Renal pelvis (tissue), 4 donors: ENCODE measurements around the gene ABCC9. TPM values are rescaled to one million over a fixed set of nuclear protein-coding genes. Genes with fewer than 3 reads are reported as not detected.
A peak's percentile ranks its signal among the peaks of the same experiment; 100 is the strongest.
"Not testable (repeated sequence)": the region's sequence is repeated elsewhere in the genome, so short reads cannot be mapped to it uniquely, and the experiment has no call there.

Experiments used
- DNase-seq: peaks from one replicate; pipeline ENCODE4 v3.0.0-alpha.2; 2013
- polyA plus RNA-seq, 3 donors: library from polyadenylated mRNA; unstranded; fragments of 120-200 nt; gene quantifications; one replicate each; pipeline ENCODE4 v1.2.1, GENCODE V29; 2013; ENCODE audit not compliant: insufficient read length in 3 of 3

The ABCC9 gene
- polyA plus RNA-seq, 3 donors, result 23.4 to 27.5 (median 23.9) TPM

DNA sequence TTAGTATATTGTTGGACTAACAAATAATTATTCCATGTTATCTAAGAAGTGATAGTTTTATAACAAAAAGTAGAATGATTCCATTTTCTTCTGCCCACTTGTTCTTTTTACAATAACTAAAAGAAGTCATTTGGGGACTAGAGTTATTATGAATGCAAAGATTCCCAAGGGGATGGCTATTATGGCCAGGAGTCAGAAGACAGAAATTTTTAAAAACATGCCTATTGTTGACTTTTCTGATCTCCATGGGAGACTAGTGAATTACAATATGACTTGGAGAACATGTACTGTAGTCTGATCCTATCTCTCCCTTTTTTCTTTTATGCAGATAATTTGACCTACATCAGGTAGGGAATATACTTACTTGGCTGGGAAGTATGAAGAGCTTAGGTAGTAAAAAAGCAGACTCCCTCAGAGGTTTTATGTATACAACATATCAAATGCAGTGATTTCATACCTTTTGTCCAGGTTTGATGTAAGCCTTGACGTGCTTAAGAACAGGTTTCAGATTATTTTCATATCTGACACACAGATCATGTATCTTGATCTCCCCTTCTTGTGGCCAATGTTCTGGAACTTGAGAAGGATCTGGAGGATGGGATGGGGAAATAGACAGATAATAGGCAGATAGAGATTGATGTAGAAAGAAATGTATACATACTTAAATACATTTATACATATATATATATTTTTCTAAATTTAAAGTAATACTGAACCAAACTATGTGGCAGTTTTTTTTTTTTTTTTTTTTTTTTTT is 125.7 kb downstream of the ABCC9 start:
- no peak for DNase-seq

DNA sequence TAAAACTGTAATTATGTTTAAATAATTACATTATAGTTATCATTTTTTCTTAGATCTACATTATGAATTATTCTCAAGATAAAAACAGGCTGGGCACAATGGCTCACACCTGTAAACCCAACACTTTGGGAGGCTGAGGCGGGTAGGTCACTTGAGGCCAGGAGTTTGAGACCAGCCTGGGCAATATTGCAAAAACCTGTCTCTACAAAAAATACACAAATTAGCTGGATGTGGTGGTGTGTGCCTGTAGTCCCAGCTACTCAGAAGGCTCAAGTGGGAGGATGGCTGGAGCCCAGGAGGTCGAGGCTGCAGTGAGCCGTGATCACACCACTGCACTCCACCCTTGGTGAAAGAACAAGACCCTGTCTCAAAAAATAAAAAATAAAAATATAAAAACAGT is 126.4 kb downstream of the ABCC9 start:
- DNase-seq, result no peak

DNA sequence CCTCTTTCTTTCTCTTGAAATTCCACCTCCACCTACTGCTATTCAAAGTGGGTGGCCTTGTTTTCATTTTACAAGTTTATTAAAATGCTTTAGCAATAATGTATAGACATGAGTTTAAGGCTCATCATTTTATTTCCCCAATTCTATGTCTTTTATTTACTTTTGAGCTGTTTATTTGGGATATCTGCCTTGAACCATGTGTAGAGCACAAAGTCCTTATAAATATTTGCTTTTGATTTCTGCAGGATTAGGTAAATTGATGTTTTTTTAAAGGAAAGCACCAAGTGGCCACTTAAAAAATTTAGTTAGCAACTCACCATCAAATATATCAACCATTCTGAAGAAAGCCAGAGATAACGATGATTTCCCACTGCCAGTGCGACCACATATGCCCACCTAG is 126.9 kb downstream of the ABCC9 start:
- no peak for DNase-seq

DNA sequence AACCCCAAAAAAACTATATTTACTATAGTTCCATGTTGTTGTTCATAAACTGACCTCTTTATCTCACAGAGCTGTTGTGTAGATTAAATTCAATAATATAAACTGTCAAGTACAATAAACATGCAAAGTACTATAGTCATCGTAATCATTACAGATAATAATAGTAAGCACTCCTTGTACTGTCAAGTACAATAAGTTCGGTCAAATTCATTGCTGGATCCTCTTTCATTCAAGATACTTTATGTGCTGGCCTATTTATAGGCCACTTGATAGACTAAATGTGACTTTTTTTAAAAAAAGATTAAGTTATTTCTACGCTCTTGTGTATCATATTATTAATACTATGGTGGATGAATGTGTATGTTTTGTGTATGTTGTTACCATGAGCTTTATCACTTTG is 127.5 kb downstream of the ABCC9 start:
- no peak for DNase-seq

- no peak for DNase-seq
Observed at GRCh38 chr12:21813125-21813524, 128.1 kb downstream of the ABCC9 start.

DNA sequence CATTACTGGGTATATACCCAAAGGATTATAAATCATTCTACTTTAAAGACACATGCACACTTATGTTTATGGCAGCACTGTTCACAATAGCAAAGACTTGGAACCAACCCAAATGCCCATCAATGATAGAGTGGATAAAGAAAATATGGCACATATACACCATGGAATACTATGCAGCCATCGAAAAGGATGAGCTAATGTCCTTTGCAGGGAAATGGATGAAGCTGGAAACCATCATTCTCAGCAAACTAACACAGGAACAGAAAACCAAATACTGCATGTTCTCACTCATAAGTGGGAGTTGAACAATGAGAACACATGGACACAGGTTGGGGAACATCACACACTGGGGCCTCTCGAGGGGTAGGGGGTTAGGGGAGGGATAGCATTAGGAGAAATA is 128.9 kb downstream of the ABCC9 start:
- not testable (repeated sequence) for DNase-seq

DNA sequence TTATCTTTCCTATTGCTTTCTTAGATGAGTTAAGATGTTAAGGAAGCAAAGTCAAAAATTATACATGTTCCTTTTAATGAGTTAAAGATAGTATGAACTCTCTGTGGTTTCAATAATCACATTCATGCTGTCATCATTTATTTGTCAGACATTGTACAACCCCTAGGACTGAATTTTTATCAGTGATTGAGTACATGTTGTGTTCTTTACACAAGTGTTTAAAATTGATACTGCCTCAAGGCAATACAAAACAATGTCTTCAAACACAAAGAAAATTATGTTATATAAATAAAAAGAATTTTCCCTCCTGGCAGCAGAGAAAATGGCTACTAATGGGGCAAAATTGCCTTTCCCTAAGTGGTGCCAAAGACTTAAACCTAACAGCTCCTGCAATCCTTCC is 132.1 kb downstream of the ABCC9 start:
- DNase-seq, result no peak

GRCh38 chr12:21806255-21806654 is 135.0 kb downstream of the ABCC9 start:
- no peak for DNase-seq

- DNase-seq, result no peak
Observed at GRCh38 chr12:21801522-21802288, 139.5 kb downstream of the ABCC9 start.

DNA sequence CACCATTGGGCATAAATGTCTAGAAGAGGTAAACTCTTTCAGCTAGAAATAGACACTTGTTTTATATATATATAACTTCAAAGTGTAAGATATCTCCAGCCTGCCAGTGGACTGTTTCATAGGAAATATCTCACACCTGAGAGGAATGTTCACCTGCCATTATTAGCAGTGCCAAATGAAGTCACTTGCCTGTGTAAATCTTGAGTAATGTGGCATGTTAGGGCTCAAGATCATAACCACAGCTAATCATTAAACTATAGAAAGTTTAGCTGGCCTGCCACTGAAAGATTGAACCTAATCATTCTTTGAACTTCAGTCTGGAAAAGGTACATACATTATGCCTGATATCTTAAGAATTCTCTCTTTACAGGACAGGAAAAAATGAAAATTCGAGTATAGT is 141.2 kb downstream of the ABCC9 start:
- no peak for DNase-seq

GRCh38 chr12:21797539-21797938 is 143.7 kb downstream of the ABCC9 start:
- no peak for DNase-seq

DNA sequence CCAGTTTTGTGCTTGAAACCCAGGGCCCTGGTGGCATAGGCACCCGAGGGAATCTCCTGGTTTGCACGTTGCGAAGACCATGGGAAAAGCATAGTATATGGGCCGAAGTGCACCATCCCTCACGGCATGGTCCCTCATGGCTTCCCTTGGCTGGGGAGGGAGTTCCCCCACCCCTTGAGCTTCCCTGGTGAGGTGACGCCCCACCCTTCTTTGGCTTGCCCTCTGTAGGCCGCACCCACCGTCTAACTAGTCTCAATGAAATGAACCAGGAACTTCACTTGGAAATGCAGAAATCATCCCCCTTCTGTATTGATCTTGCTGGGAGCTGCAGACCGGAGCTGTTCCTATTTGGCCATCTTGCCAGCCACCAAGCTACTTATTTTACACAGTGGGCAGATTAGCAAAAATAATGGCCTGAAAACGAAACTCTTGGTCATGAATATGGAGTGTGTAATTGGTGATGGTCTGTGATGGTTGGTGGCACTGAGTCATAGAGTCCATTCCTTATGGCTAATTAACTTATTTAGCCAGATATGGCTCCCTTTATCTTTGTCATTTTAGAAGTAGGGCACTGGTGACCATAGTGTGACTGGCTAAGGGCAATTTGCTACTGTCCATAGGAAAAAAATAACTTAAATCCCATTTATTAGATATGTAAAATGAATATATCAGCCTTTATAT is 145.4 kb downstream of the ABCC9 start:
- no peak for DNase-seq

DNA sequence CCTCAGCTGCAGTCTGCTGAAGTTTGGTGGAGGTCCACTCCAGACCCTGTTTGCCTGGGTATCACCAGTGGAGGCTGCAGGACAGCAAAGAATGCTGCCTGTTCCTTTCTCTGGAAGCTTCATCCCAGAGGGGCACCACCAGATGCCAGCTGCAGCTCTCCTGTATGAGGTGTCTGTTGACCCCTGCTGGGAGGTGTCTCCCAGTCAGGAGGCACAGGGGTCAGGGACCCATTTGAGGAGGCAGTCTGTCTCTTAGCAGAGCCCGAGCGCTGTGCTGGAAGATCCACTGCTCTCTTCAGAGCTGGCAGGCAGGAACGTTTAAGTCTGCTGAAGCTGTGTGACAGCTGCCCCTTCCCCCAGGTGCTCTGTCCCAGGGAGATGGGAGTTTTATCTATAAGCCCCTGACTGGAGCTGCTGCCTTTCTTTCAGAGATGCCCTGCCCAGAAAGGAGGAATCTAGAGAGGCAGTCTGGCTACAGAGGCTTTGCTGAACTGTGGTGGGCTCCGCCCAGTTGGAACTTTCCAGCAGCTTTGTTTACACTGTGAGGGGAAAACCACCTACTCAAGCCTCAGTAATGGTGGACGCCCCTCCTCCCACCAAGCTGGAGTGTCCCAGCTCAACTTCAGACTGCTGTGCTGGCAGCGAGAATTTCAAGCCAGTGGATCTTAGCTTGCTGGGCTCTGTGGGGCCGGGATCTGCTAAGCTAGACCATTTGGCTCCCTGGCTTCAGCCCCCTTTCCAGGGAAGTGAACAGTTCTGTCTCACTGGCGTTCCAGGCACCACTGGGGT is 146.2 kb downstream of the ABCC9 start:
- not testable (repeated sequence) for DNase-seq

DNA sequence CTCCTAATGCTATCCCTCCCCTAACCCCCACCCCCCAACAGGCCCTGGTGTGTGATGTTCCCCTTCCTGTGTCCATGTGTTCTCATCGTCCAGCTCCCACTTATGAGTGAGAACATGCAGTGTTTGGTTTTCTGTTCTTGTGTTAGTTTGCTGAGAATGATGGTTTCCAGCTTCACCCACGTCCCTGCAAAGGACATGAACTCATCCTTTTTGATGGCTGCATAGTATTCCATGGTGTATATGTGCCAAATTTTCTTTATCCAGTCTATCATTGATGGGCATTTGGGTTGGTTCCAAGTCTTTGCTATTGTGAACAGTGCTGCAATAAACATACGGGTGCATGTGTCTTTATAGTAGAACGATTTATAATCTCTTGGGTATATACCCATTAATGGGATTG is 151.5 kb downstream of the ABCC9 start:
- not testable (repeated sequence) for DNase-seq

GRCh38 chr12:21788089-21788983 is 152.9 kb downstream of the ABCC9 start:
- DNase-seq, result peak; percentile 12

DNA sequence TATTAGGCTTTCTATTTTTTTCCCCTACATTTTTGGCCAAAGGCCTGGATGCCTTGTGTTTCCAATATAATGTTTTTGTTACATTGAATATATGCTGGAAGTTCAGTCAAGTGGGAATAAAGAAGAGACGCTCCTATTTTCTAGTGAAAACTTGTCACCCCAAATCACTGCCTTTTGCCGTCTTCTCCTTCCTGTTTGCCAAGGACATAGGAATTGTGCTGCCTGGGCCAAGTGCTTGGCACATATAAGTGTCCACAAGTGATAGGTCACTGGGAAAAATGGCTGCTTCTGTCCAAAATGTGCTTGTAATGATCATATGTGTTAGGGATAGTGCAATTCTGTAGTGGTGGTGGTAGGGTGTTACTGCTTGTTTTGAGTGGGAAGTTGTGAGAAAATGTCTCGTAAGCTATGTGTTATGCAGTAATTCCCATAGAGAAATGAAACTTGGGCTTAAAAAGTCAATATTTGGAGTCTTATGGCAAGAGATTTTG is 155.1 kb downstream of the ABCC9 start:
- no peak for DNase-seq

DNA sequence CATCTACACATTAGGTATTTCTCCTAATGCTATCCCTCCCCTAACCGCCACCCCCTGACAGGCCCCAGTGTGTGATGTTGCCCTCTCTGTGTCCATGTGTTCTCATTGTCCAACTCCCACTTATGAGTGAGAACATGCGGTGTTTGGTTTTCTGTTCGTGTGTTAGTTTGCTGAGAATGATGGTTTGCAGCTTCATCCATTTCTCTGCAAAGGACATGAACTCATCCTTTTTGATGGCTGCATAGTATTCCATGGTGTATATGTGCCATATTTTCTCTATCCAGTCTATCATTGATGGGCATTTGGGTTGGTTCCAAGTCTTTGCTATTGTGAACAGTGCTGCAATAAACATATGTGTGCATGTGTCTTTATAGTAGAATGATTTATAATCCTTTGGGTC is 158.5 kb downstream of the ABCC9 start:
- not testable (repeated sequence) for DNase-seq

DNA sequence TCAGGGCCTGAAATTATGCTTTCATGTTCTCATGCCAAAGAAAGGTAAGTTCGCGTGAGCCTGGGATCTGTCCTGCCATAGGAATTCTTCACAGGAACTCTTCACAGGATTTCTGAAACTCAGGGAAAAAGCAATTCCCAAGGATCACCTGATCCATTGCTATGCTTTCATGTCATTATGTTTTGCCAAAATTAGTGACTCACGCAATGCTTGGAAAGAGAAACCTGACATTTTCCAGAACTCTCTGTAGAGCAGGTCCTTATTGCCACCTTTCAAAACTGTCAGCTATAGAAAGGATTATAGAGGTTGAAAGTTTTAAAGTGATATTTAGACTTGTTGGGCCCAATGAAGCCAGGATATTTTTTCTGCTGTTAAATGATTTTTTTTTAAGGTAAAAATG is 160.4 kb downstream of the ABCC9 start:
- no peak for DNase-seq

DNA sequence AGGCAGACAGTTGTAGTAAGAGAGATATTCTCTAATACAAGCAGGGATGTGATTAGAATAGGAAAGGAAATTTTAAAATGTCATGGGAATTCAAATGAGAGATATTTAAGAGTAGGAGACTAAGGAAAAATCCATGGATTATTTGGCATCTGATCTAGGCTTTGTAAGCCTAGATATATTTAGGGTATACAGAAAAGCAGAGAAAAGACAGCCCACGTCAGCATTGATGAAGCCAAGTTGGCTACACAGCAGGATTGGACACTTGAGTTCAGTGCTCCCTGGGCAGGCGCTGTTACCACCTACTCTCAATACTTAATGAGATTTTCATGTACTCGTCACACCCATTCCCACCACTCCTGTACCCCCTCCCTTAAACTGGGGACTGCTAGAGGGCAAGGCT is 165.1 kb downstream of the ABCC9 start:
- no peak for DNase-seq

- DNase-seq, result peak; percentile 19
Observed at GRCh38 chr12:21775133-21775820, 165.9 kb downstream of the ABCC9 start.
